Heart left ventricle (tissue), 13 donors: ENCODE results near the gene WNK2.

Experiments
- CTCF ChIP-seq, 12 donors: fragments of 200-600 bp; sonication (generic) in 4 of 12; IDR thresholded peaks; one replicate each; pipeline versions ENCODE4 v1.5.0 to v1.8.0; 2018 to 2022; ENCODE audit warnings: antibody characterized with exemption in 12 of 12, mild to moderate bottlenecking in 5 of 12
- POLR2A ChIP-seq, 2 donors: fragments of 450-650 bp; IDR thresholded peaks; one replicate each; pipeline ENCODE4 v1.6.1; 2017; ENCODE audit warnings: antibody characterized with exemption in 2 of 2, mild to moderate bottlenecking in 2 of 2, moderate library complexity in 2 of 2
- donor health status: ischemic (EF 13 %, LVEDD 7.1; RV severe dilation, severe dysfunction).
- donor health status: DM: no; HTN: yes; CAD: no.
- donor health status: DM: no; HTN: no; CAD: no.
- donor health status: ischemic (EF 25% LVEDD 6.9; RV normal size, moderate dysfunction).
- donor health status: ischemic (EF 25% LVEDD 5.7; RV mildly dilated, moderate dysfunction).
- donor health status: ischemic (EF 35%, LVEDD 5.7; RV mildly dilated, moderate dysfunction).
- donor health status: nonischemic (EF 11% LVEDD 7.7; RV severe dilation, severe dysfunction).
- donor health status: DM: yes; HTN: yes; CAD: no.
- donor health status: PGD.
- donor health status: ischemic (EF 29% LVEDD 5.4; RV normal size, mild dysfunction).
- donor health status: nonischemic (EF 23%, LVEDD 6.1; RV moderate dilation, normal function).

GRCh38 chr9:93233033-93233432 lies 49.1 kb downstream of the WNK2 start:
- TF ChIP-seq POLR2A (IDR thresholded peaks at IDR 0.05) (no peak), CTCF (IDR thresholded peaks at IDR 0.05) (no peak)
